ENCODE results near the gene POFUT2. TPM values are rescaled to one million over a fixed set of nuclear protein-coding genes. Genes with fewer than 3 reads are reported as not detected.

POFUT2 gene
- total RNA-seq, 2 experiments from 2014 or later = 17.0 to 20.5 TPM

- intact Hi-C loops (cut with micrococcal nuclease; ENCODE audit: unreplicated experiment) = no loop called here
- Histone ChIP-seq H3K4me3 (ENCODE audit: low read depth, low read length, poor library complexity, severe bottlenecking) (no peak overlapping the region), H3K9me3 (ENCODE audit: low read length) (no peaks in the 10 kb centered on the region), H2AFZ (ENCODE audit: low read length) (0 out of 2 replicates have a peak overlapping the region, but pooled peaks have one; percentile 2), H3K36me3 (ENCODE audit: insufficient read depth, low read length) (peaks cover 8% of the 10 kb centered on the region; the same call in 1 of the 2 replicates), H3K9me2 (ENCODE audit: insufficient read depth, low read length) (no peaks in the 10 kb centered on the region), H3K4me2 (ENCODE audit: low read length) (no peak overlapping the region), H3K79me2 (ENCODE audit: insufficient read depth, low read depth, low read length) (no peaks in the 10 kb centered on the region), H3K27ac (ENCODE audit: low read depth, low read length, poor library complexity, severe bottlenecking) (no peak overlapping the region), H3K4me1 (ENCODE audit: insufficient read depth, low read length, poor library complexity, severe bottlenecking) (no peaks in the 10 kb centered on the region), H4K20me1 (ENCODE audit: insufficient read depth, low read length) (no peaks in the 10 kb centered on the region)
- ChIA-PET POLR2A (no interaction called here), CTCF (ENCODE audit: unreplicated experiment) (no interaction called here)
- BruUV-seq (replicated peaks) = no TSS peak
- peak; percentile 37 for DNase-seq (ENCODE audit: low spot score)
- no peak for TF ChIP-seq EZH2phosphoT487 (IDR thresholded peaks at IDR 0.05; ENCODE audit: borderline replicate concordance, low read depth, low read length)
- TF ChIP-seq, protein P1, sequence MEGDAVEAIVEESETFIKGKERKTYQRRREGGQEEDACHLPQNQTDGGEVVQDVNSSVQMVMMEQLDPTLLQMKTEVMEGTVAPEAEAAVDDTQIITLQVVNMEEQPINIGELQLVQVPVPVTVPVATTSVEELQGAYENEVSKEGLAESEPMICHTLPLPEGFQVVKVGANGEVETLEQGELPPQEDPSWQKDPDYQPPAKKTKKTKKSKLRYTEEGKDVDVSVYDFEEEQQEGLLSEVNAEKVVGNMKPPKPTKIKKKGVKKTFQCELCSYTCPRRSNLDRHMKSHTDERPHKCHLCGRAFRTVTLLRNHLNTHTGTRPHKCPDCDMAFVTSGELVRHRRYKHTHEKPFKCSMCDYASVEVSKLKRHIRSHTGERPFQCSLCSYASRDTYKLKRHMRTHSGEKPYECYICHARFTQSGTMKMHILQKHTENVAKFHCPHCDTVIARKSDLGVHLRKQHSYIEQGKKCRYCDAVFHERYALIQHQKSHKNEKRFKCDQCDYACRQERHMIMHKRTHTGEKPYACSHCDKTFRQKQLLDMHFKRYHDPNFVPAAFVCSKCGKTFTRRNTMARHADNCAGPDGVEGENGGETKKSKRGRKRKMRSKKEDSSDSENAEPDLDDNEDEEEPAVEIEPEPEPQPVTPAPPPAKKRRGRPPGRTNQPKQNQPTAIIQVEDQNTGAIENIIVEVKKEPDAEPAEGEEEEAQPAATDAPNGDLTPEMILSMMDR (conservative IDR thresholded peaks at IDR 0.05; ENCODE audit: low read length) = no peak
Measured at GRCh38 chr21:45262616-45263015, 25.1 kb downstream of the POFUT2 start.

GRCh38 chr21:45262041-45262581 lies 25.6 kb downstream of the POFUT2 start:
- 0 out of 2 replicates have a peak, but pooled peaks cover 3% of the 10 kb centered on the region for H3K36me3 ChIP-seq (ENCODE audit: insufficient read depth, low read length)
- no peaks in the 10 kb centered on the region for H4K20me1 ChIP-seq (ENCODE audit: insufficient read depth, low read length)
- no peak overlapping the region for H3K4me3 ChIP-seq (ENCODE audit: low read depth, low read length, poor library complexity, severe bottlenecking)
- H3K4me2 ChIP-seq (ENCODE audit: low read length) = no peak overlapping the region
- intact Hi-C loops (cut with micrococcal nuclease; ENCODE audit: unreplicated experiment) = no loop called here
- TF ChIP-seq EZH2phosphoT487 (IDR thresholded peaks at IDR 0.05; ENCODE audit: borderline replicate concordance, low read depth, low read length) = no peak
- TF ChIP-seq, protein P1 (conservative IDR thresholded peaks at IDR 0.05; ENCODE audit: low read length) = no peak
- DNase-seq (ENCODE audit: low spot score) = no peak
- no peaks in the 10 kb centered on the region for H3K9me2 ChIP-seq (ENCODE audit: insufficient read depth, low read length)
- no peaks in the 10 kb centered on the region for H3K9me3 ChIP-seq (ENCODE audit: low read length)
- ChIA-PET POLR2A (no interaction called here), CTCF (ENCODE audit: unreplicated experiment) (no interaction called here)
- no peak overlapping the region for H3K27ac ChIP-seq (ENCODE audit: low read depth, low read length, poor library complexity, severe bottlenecking)
- no peaks in the 10 kb centered on the region for H3K79me2 ChIP-seq (ENCODE audit: insufficient read depth, low read depth, low read length)
- 0 out of 2 replicates have a peak overlapping the region, but pooled peaks have one; percentile 2 for H2AFZ ChIP-seq (ENCODE audit: low read length)
- no TSS peak for BruUV-seq (replicated peaks)
- H3K4me1 ChIP-seq (ENCODE audit: insufficient read depth, low read length, poor library complexity, severe bottlenecking) = no peaks in the 10 kb centered on the region

- H3K4me3 ChIP-seq (ENCODE audit: low read depth, low read length, poor library complexity, severe bottlenecking) = no peak overlapping the region
Measured at GRCh38 chr21:45261093-45261492, 26.6 kb downstream of the POFUT2 start.

More at GRCh38 chr21:45261093-45261492, 26.6 kb downstream of the POFUT2 start:
- POLR2A ChIA-PET = no interaction called here
- Histone ChIP-seq H3K27ac (ENCODE audit: low read depth, low read length, poor library complexity, severe bottlenecking) (no peak overlapping the region), H3K9me2 (ENCODE audit: insufficient read depth, low read length) (no peaks in the 10 kb centered on the region), H3K4me2 (ENCODE audit: low read length) (no peak overlapping the region), H3K4me1 (ENCODE audit: insufficient read depth, low read length, poor library complexity, severe bottlenecking) (no peaks in the 10 kb centered on the region), H3K36me3 (ENCODE audit: insufficient read depth, low read length) (0 out of 2 replicates have a peak, but pooled peaks cover 3% of the 10 kb centered on the region), H4K20me1 (ENCODE audit: insufficient read depth, low read length) (no peaks in the 10 kb centered on the region), H3K79me2 (ENCODE audit: insufficient read depth, low read depth, low read length) (no peaks in the 10 kb centered on the region), H3K9me3 (ENCODE audit: low read length) (no peaks in the 10 kb centered on the region), H2AFZ (ENCODE audit: low read length) (no peak overlapping the region)
- DNase-seq (ENCODE audit: low spot score) = no peak
- CTCF ChIA-PET (ENCODE audit: unreplicated experiment) = no interaction called here
- TF ChIP-seq, protein P1 (conservative IDR thresholded peaks at IDR 0.05; ENCODE audit: low read length) = no peak
- TF ChIP-seq EZH2phosphoT487 (IDR thresholded peaks at IDR 0.05; ENCODE audit: borderline replicate concordance, low read depth, low read length) = no peak
- no TSS peak for BruUV-seq (replicated peaks)
- intact Hi-C loops (cut with micrococcal nuclease; ENCODE audit: unreplicated experiment) = no loop called here
